Ovary (tissue), 3 donors: ENCODE data around the gene RTL1.

Experiments used
- CTCF ChIP-seq, 3 donors: fragments of 450-650 bp in 2 of 3; fragments of 200-600 bp in 1 of 3; IDR thresholded peaks; one replicate each; pipeline versions ENCODE4 v1.5.1 to v1.8.0; 2016 to 2022; ENCODE audit warnings: antibody characterized with exemption in 3 of 3, mild to moderate bottlenecking in 1 of 3
- EP300 ChIP-seq: sonication (generic); formaldehyde crosslinking; IDR thresholded peaks from one replicate; pipeline ENCODE4 v1.6.1; 2017; ENCODE audit warnings: antibody characterized with exemption
- POLR2A ChIP-seq: fragments of 450-650 bp; IDR thresholded peaks from one replicate; pipeline ENCODE4 v1.6.1; 2017; ENCODE audit warnings: antibody characterized with exemption, mild to moderate bottlenecking, moderate library complexity
- donor health status: DM: no; HTN: no; CAD: no.

DNA sequence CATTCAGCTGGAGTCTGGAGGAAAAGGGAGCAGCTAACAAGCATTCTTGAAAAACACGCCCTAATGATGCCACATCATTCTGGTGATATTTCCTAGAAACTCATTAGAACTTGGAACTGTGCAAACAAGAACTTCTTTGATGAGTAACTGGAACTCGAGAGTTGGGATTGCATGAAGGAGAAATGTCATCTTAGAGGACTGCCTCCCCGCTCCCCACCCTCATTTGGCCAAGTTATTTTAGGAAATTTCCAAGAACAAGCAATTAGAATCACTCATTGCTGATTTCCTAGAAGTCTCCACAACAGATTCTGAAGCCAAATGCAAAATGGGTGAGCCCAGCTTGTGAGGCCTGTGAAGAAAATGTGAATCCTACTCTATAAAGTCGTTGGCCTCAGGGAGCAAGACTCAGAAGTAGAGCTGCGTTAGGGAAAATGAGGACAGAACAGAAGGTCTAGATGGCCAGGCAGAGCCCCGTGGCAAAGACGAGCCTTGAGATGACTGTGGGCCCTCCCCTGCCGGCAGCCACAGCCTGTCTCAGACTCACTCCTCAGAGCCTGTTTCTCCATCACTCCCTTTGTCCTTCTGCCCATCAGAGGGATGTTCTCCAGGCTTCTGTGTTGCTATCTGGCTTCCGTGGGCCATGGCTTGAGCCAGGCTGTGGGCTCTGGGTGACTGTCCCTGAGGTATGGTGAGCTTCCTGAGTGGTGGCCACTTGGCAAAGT lies 38.4 kb downstream of the RTL1 start:
- TF ChIP-seq EP300: peak; percentile 13
- TF ChIP-seq POLR2A: no peak
- no peak for TF ChIP-seq CTCF (IDR thresholded peaks at IDR 0.05)
